ENCODE results near the gene LEFTY1.

DNA sequence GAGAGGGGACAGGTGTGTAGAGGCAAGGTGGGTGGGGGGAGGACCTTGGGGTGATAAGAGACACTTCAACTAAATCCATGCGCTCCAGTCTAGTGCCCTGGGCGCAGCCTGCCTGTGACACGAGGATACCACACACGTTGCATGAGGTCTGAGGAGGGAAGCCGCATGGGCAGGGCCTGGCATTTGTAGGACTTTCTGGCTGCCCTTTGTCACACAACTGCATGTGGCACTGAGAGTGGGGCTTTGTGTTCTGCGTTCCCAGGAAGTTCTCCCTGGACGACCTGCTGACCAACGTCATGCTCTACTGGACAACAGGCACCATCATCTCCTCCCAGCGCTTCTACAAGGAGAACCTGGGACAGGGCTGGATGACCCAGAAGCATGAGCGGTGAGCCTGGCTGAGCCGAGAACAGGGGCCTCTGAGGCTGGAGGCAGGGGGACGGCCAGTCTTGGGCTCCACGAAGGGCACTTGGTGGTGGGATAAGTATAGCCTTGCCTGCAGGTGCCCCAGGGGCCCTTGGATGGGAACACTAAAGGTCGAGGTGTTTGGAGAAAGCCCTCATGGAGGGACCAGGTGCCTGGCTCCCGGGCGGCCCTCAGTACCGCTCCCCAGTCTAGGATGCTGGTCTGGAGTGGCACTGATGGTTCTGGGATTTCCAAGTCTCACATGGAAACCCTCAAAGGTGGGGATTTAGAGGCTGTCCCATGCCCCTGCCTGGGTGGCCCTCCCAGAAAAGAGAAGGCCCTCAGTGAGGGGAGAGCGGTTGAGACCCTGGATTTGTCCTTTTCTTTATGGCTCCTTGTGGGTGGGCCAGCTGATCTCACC is 44.5 kb downstream of the LEFTY1 start:
- TF ChIP-seq POLR2A (IDR thresholded peaks at IDR 0.05; ENCODE audit: low read depth, low read length) (no peak), RFX5 (IDR thresholded peaks at IDR 0.05; ENCODE audit: low read depth, low read length) (no peak), CEBPB (IDR thresholded peaks at IDR 0.05; ENCODE audit: low read depth, low read length) (no peak), RAD21 (IDR thresholded peaks at IDR 0.05; ENCODE audit: low read length) (no peak)
- TF ChIP-seq, protein P1, sequence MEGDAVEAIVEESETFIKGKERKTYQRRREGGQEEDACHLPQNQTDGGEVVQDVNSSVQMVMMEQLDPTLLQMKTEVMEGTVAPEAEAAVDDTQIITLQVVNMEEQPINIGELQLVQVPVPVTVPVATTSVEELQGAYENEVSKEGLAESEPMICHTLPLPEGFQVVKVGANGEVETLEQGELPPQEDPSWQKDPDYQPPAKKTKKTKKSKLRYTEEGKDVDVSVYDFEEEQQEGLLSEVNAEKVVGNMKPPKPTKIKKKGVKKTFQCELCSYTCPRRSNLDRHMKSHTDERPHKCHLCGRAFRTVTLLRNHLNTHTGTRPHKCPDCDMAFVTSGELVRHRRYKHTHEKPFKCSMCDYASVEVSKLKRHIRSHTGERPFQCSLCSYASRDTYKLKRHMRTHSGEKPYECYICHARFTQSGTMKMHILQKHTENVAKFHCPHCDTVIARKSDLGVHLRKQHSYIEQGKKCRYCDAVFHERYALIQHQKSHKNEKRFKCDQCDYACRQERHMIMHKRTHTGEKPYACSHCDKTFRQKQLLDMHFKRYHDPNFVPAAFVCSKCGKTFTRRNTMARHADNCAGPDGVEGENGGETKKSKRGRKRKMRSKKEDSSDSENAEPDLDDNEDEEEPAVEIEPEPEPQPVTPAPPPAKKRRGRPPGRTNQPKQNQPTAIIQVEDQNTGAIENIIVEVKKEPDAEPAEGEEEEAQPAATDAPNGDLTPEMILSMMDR (conservative IDR thresholded peaks at IDR 0.05; ENCODE audit: low read depth, low read length), result no peak
